ENCODE data around the gene KRT73. TPM values are rescaled to one million over a fixed set of nuclear protein-coding genes. Genes with fewer than 3 reads are reported as not detected.

Gene KRT73
- total RNA-seq, 1 experiment from 2014 or later, result not detected

Other genes starting within 250 kb of the KRT73 start
- gene KRT84, start 232.9 kb downstream of the KRT73 start, total RNA-seq (2014; rRNA removed; shearing (Covaris generic)), result not detected in 2 replicates
- gene KRT82, start 212.2 kb downstream of the KRT73 start, total RNA-seq (2014; rRNA removed; shearing (Covaris generic)), result not detected in 2 replicates
- gene KRT75, start 184.2 kb downstream of the KRT73 start, total RNA-seq (2014; rRNA removed; shearing (Covaris generic)), result 0.20 and 0.43 TPM in 2 replicates
- gene KRT6B, start 166.4 kb downstream of the KRT73 start, total RNA-seq (2014; rRNA removed; shearing (Covaris generic)), result not detected in 2 replicates
- not detected in 2 replicates for gene KRT6C, start 144.8 kb downstream of the KRT73 start, total RNA-seq (2014; rRNA removed; shearing (Covaris generic))
- not detected in 2 replicates for gene KRT6A, start 125.3 kb downstream of the KRT73 start, total RNA-seq (2014; rRNA removed; shearing (Covaris generic))
- gene KRT5, start 98.2 kb downstream of the KRT73 start, total RNA-seq (2014; rRNA removed; shearing (Covaris generic)), result not detected in 2 replicates
- not detected in 2 replicates for gene KRT71, start 65.4 kb downstream of the KRT73 start, total RNA-seq (2014; rRNA removed; shearing (Covaris generic))
- gene KRT74, start 44.7 kb downstream of the KRT73 start, total RNA-seq (2014; rRNA removed; shearing (Covaris generic)), result not detected in 2 replicates
- gene KRT72, start 17.1 kb downstream of the KRT73 start, total RNA-seq (2014; rRNA removed; shearing (Covaris generic)), result not detected in 2 replicates
- not detected in 2 replicates for gene KRT2, start 33.7 kb upstream of the KRT73 start, total RNA-seq (2014; rRNA removed; shearing (Covaris generic))
- not detected in 2 replicates for gene KRT1, start 61.8 kb upstream of the KRT73 start, total RNA-seq (2014; rRNA removed; shearing (Covaris generic))
- gene KRT77, start 85.0 kb upstream of the KRT73 start, total RNA-seq (2014; rRNA removed; shearing (Covaris generic)), result not detected in 2 replicates
- not detected in 2 replicates for gene KRT76, start 158.8 kb upstream of the KRT73 start, total RNA-seq (2014; rRNA removed; shearing (Covaris generic))
- gene KRT3, start 177.6 kb upstream of the KRT73 start, total RNA-seq (2014; rRNA removed; shearing (Covaris generic)), result not detected in 2 replicates
- gene KRT4, start 195.6 kb upstream of the KRT73 start, total RNA-seq (2014; rRNA removed; shearing (Covaris generic)), result not detected in 2 replicates
- gene KRT79, start 215.8 kb upstream of the KRT73 start, total RNA-seq (2014; rRNA removed; shearing (Covaris generic)), result not detected in 2 replicates
- 0.61 TPM in 1 of 2 replicates, not detected in the other for gene KRT78, start 230.4 kb upstream of the KRT73 start, total RNA-seq (2014; rRNA removed; shearing (Covaris generic))

Measured in G401 (cell line).